HG03342 (cell line): ENCODE measurements around the gene ABCB11.
"Not testable (repeated sequence)": the region's sequence is repeated elsewhere in the genome, so short reads cannot be mapped to it uniquely, and the experiment has no call there.

Source experiments
- ATAC-seq: cut with Tn5 transposase; IDR thresholded peaks from one replicate; pipeline ENCODE4 v1.9.1; 2021; ENCODE audit warnings: mild to moderate bottlenecking, moderate library complexity; ENCODE audit not compliant: unreplicated experiment

ABCB11 gene

DNA sequence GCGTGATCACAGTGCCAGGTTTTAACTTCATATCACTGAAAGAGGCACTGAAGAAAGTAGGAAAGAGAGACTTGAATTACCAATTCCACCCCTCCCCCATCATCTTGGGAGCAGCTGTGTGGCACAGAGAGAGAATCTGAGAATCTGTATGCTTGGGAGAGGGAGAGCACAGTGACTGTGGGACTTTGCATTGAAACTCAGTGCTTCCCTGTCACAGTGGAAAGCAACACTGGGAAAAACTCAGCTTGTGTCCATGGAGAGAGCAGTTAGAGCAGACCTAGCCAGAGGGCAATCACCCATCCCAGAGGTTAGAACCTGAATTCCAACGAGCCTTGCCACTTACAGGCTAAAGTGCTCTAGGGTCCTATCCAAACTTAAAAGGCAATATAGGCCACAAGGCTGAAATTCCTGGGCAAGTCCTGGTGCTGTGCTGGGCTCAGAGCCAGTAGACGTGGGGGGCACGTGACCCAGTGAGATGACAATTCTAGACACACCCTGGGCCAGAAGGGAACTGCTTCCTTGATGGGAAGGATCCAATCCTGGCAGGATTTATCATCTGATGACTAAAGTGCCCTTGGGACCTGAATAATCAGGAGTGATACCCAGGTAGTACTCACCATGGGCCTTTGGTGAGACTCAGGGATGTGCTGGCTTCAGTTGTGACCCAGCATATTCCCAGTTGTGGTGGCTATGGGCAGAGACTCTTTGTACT, 15.5 kb upstream of the ABCB11 start:
- ATAC-seq, result no peak

DNA sequence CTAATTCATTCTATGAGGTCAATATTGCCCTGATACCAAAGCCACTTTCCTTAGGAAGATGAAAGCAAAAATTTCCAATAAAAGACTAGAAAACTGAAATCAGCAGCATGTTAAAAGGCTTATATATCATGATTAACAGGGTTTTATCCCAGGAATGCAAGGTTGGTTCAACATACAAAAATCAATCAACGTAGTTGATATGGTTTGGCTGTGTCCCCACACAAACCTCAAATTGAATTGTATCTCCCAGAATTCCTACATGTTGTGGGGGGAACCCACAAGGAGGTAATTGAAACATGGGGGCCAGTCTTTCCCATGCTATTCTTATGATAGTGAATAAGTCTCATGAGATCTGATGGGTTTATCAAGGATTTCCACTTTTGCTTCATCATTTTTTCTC, 11.7 kb upstream of the ABCB11 start:
- no peak for ATAC-seq

DNA sequence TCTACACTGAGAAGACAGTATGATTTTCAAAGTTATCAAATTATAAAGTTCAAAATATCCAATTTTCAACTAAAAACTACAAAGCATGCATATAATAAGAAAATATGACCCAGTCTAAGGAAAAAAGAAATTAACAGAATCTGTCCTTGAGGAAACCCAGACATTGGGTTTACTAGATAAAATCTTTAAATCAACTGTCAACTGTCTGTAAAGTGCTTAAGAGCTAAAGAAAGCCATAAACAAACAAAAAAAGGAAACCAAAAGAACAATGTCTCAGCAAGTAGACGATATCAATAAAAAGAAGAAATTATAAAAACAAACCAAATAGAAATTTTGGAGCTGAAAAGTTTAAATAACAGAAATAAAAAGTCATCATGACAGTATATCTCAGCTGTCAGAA, 10.5 kb upstream of the ABCB11 start:
- ATAC-seq, result no peak

DNA sequence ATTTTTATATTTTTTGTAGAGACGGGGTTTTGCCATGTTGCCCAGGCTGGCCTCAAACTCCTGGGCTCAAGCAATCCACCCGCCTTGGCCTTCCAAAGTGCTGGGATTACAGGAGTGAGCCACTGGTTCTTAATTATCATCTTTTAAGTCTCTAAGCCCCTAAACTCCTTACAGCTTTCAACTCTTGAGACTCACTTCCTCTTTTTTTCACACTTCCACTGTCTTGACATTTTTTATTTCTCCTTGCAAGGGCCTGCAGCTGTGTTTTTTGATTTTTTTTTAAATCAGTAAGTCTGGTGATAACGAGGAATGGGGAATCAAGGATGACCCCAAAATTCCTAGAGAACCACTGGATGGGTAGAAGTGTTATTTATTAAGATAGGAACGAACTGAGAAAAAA, 8.6 kb upstream of the ABCB11 start:
- no peak for ATAC-seq

DNA sequence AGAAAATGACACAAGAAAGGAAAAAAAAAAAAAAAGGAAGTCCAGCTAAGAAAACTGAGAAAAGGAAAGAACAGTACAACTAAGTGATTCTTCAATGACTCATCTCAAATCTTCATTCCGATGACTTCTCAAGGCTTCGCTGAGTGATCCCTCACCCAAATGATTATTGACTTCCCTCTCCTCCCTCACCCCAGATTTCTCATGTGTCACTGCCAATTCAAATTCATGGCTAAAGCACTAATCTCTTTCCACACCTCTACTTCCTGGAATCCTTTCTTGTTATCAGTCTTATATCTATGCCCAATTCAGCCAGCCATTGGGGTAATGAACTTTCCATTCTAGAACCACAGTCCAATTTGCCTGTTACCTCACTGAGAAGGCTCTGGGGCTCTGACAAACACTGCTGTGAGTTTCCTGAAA, 7.2 kb upstream of the ABCB11 start:
- ATAC-seq, result peak; percentile 74

DNA sequence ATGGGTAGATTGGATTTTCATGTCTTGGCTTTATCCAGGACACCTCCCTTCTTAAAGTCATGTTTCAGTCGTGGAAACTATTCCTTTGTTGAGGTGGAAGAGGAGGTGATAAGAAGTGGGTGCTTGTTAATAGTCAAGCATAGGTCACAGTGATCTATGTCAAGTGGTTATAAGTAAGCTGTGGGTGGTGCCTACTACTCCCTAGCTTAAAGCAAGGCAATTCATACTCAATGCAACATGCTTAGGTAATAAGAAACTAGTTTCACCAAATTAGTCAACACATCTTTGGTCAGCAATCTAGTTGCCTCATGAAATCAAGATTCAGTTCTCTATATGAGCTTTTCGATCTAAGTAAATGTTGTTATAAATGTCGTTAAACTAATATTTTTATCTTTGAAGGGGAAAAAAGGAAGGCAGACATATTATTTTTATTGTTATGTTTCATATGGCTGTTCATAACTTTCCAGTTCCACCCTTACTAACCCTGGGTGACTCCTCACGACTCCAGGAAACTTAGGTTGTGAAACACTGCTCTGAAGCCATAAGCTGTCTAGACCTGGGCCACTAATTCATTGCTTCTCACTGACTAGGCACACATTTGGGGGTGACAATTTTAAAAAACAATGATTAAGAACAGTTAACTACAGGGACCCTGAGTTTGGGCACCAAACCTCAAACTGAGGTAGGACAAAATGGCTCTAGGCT, 5.8 kb upstream of the ABCB11 start:
- no peak for ATAC-seq

DNA sequence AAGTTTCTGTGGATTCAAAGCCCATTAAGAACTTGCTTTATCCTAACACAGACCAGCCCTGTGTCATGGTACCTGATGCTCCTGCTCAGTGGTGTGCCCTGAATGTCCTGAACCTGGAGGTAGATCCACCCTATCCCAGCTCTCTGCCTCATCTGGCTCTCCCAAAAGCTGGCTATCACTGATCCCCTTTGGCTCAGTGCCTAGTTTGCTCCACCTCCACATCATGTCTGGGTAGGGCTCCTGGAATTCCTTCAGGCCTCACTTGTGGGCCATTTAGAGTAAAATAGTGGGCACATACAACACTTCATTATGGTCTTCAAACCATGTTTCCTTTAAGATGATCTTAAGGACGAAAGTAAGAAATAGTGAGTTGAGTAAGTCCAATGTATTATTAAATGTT, 4.8 kb upstream of the ABCB11 start:
- no peak for ATAC-seq

DNA sequence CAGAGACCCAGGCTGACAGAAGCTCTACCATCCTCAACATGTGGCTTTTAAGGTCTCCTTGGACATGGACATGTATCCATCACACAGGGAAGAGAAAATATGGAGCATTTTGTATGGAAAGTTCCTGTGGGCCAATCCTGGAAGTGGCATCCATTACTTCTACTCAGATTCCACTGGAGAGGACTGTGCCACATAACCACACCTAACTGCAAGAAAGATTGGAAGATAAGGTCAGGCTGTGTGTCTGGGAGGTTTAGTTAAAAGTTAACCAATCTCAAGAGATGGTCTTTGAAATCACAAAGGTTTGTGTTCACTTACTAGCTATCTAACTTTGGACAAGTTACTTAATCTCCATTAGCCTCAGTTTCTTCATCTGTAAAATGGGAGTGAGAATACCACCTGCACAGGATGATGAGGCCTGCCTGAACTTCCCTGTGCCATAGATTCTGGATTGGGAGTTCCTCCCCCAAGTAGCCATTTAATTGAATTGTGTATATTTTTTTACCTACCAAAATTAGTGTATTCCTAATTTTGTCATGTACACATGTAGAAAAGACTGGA, 3.9 kb upstream of the ABCB11 start:
- no peak for ATAC-seq

DNA sequence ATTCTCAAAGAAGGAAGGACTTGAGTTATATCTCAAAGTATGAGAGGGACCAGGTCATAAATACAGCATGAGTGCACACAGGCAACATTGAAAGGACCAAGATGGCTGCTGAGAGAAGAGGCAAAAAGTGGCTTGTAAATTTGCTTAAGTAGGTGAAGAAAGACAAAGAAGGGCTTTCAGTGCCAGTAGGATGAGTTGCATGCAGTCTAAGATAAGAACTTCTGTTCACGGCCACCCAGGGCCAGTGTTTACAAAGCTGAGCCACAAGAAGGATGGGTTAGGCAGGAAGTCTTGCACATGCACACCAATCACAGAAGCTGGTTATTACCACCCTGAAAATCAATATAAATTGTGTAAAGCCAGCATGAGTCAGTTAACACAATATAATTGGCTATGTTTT, 3.1 kb upstream of the ABCB11 start:
- ATAC-seq, result no peak

DNA sequence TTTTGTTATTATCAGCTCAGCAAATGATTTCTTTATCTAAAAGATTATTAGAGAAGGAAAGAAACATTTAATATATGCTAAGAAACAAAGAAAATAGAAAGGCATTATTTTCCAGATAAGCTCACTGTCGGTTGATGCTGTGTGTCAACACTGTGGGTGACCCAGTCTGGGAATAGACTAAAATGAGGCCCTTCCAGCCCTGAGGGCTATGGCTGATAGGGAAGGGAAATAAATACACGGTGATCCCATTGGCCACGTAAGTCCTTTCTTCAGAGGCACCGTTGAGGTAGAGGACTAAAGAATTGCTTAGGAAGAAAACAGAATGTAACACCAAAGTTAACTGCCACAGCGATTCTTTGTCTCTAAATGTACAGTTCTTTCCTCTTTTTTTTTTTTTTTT, 1.8 kb downstream of the ABCB11 start:
- ATAC-seq, result no peak

DNA sequence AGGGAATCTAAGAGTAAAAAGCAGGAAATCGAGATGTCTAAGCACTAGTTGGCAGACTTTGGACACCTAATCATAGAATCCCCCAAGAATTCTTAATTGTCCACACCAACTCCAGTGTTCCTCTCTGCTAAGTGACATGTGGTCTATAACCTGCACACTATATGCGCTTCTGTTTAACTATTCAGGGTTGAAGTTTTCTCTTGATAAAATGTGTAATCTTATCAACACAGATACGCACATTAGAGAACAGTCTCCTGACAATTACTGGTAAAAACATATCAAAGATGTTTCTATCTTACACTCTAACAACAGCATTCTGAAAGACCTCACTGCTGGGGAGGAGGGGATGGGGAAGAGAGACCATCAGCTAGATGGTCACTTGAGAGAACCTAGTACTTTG, 3.9 kb downstream of the ABCB11 start:
- ATAC-seq, result no peak

DNA sequence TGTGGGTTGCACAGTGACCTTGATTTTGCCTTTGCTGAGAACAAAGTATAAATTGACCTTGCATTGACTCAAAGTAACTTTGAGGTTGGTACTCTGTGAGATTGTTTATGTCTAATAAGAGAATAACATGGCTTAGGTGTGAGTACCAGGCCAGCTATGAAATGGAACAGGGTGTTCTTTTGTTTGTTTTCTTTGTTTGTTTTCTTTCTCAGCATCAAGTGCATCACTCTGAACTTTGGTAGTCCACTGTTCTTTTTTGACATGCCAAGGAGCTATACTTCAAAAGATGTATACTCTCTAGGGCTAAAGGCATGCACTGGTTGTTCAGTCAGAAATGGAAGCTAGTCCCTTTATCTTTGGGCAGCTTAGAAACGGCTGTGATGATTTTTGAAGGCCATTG, 5.1 kb downstream of the ABCB11 start:
- no peak for ATAC-seq

DNA sequence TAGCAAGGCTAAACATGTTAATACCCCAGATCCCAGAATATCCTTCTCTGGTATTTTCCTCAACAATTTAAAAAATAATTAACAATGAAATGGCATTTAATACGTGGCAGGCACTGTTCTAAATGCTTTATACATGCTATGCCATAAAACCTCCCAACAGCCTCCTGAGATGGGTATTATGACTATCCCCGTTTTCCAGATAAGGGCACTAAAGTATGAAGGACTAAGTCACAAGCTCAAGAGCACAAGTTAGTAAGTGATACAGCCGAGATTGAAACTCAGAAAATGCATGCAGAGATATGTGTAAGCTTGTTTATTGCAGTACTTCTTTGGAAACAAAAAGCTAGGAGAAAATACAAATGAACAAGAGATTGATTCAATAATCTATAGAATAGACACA, 8.0 kb downstream of the ABCB11 start:
- no peak for ATAC-seq

DNA sequence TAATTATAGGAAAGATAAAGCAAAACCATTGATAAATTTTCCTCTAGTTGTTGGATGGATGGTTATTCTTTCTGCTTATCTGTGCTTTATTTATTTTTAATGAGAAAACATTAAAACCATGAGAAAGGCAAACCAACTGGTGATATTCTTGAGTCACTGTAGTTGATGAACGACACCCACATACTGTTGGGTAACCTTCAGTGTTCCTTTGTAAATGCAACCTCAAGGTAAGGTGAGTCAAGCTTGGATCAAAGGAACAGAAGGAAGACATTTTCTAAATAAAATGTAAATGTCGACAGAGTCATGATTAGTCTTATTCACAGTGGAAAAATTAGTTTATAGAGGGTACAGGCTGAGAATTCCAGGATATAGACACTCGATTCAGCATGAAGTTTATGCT, 12.7 kb downstream of the ABCB11 start:
- ATAC-seq, result no peak

DNA sequence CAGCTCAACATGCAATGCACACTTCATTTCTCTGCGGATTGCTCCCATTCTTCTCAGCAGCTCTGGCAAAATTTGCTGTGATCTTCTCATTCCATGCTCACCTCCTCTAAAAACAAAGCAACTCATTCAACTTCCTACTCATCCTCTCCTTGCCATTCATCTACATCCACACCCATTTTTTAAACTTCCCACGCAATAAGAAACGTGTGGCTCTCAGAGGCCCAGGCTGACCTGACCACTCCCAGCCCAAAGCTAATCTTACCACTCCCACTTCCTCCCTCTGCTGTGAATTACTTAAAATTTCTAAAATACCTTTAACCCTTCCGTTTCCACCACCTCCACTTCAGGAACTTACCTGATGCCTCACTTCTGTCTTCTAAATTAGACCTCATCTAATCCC, 15.2 kb downstream of the ABCB11 start:
- no peak for ATAC-seq

DNA sequence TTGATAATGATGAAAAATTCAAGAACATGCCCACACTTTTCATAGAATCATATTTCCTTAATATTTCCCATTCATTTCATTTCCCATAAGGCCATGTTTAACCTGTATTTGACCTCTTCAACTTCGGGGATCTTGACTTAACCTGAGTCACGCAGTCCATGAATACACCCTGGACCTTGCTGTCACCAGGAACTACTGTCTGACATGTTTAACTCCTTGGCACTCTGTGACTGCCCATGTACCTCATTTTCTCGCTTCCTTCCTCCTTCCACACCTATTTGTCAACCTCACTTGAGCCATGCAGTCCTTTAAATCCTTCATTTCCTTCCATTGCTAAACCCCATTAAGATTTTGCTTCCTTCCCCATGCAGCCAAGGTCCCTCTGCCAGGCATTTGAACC, 16.3 kb downstream of the ABCB11 start:
- no peak for ATAC-seq

DNA sequence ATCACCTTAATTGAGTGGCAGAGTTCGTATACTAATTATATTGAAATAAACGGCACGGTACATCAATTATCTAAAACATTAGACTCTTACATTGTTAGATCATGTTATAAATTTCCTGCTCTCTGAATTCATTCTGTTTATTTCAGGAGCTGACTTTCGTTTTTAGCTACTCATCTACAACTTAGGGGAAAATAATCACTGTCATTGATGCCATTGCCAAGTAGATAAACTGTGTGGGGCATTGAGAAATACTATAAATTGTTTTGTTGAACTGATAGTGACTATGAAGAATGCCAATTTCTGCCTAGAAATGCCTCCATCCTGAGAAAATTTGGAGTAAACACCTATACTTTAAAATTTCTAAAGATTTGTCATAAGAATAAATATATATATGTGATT, 17.5 kb downstream of the ABCB11 start:
- no peak for ATAC-seq

DNA sequence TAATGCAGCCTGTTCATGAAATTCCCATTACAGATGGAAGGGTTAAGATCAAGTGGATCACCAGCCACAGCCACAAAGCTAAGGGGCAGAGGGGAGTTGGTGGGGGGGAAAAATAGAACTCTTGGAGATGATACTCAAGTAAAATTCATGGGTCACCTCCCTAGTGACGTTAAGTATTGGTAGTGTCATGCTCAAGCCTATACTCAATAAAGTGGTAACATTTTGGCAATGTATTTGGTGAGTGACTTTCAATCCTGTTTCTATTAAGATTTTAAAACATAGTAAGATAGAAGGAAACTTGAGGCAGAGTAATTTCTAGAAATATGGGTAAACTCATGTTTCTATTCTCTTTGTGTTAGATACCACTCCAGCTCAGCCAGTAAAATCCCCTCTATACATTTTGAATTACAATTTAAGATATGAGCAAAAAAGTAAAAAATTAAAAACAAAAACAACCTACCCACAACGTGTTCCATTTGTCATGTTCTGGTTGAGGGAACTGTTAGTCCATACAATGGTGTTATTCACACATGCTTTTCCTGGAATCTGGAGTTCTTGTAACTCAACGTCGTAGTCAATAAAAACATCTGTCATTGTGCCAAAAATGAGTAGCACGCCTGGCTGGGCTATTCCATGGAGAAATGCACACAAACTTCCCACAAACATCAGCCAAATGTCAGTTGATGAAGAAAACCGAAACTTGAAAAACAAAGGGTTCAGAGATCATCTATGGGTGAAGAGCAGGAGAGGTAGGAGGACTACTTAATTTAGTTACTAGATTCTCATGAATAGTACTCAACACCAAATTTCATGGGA, 18.1 kb downstream of the ABCB11 start:
- no peak for ATAC-seq

DNA sequence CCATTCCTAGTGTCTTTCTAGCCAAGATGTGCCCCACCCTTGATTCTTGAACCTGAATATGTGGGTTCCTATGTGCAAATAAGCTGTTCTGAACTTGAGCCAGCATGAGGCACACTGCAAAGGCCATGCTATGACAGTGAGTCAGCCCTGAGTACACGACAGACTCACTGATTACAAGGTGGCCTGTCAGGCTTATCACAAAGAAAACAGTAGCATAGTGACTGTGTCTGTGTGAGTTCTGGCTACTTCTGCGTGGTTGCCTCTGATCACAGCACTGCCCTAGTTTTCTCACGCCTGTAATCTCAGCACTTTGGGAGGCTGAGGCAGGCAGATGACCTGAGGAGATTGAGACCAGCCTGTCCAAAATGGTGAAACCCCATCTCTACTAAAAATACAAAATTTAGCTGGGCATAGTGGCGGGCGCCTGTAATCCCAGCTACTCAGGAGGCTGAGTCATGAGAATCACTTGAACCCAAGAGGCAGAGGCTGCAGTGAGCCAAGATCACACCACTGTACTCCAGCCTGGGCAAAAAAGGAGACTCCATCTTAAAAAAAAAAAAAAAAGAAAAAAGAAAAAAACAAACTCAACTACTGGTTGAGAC, 18.8 kb downstream of the ABCB11 start:
- not testable (repeated sequence) for ATAC-seq

DNA sequence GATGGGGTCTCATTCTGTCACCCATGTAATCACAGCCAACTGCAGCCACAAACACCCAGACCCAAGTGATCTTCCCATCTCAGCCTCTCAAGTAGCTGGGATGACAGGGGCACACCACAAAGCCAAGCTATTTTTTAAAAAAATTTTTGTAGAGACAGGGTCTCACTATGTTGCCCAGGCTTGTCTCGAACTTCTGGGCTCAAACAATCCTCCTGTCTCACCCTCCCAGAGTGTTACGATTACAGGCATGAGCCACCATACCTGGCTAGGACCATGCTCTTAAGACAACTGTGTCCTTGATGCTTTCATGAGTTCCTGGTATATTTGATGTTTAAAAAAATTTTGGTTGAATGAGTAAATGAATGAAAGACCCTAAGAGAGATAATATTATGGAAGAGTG, 19.4 kb downstream of the ABCB11 start:
- no peak for ATAC-seq
